ENCODE measurements around the gene CFAP54.

DNA sequence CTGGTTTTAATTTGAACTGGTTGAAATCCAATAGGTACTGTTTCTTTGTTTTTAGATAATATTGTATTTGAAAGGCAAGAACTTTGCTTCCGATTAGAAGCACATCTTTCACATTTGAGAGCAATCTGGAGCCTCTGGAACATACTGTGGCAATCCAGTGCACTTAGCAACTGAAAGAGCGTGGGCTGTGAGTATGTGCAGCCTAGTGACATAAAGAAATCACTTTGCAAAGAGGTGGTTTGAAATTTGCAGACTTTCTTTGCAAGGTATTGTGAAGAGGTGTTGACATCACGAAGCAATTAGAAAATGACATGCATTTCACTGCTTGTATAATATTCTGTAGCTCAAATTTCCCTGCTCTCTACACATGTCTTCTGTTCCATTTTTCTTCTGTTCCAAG lies 23.5 kb upstream of the CFAP54 start:
- TF ChIP-seq, protein P1, sequence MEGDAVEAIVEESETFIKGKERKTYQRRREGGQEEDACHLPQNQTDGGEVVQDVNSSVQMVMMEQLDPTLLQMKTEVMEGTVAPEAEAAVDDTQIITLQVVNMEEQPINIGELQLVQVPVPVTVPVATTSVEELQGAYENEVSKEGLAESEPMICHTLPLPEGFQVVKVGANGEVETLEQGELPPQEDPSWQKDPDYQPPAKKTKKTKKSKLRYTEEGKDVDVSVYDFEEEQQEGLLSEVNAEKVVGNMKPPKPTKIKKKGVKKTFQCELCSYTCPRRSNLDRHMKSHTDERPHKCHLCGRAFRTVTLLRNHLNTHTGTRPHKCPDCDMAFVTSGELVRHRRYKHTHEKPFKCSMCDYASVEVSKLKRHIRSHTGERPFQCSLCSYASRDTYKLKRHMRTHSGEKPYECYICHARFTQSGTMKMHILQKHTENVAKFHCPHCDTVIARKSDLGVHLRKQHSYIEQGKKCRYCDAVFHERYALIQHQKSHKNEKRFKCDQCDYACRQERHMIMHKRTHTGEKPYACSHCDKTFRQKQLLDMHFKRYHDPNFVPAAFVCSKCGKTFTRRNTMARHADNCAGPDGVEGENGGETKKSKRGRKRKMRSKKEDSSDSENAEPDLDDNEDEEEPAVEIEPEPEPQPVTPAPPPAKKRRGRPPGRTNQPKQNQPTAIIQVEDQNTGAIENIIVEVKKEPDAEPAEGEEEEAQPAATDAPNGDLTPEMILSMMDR (IDR thresholded peaks at IDR 0.05; ENCODE audit: low read length), result no peak
- TF ChIP-seq EZH2 (IDR thresholded peaks at IDR 0.05; ENCODE audit: borderline replicate concordance, low read length), result no peak

Data from OCI-LY1 (cell line).